ENCODE results near the gene RRAGB. TPM values are rescaled to one million over a fixed set of nuclear protein-coding genes. Genes with fewer than 3 reads are reported as not detected.

The RRAGB gene
- total RNA-seq, 3 donors from 2014 or later (not counting 1 experiment from before 2014, with no cell fraction given): 13.5 to 17.5 (median 14.5) TPM

GRCh38 chrX:55787727-55788126, 70.2 kb downstream of the RRAGB start:
- Mint-ChIP-seq H3K9me3 (no peaks in the 10 kb centered on the region), H3K4me1 (no peaks in the 10 kb centered on the region), H3K4me3 (no peak overlapping the region), H3K36me3 (no peaks in the 10 kb centered on the region), H3K27ac (no peak overlapping the region), H3K27me3 (ENCODE audit: low read depth in 2 of 2) (peaks cover 0 to 8% of the 10 kb centered on the region in 2 donors)
- WGBS (ENCODE audit: insufficient coverage): 50% methylated on average over 1 of the region's 2 CpGs
- no peak overlapping the region for H3K27ac ChIP-seq (ENCODE audit: low read length)
- H3K4me1 ChIP-seq (ENCODE audit: control insufficient read depth, insufficient read depth, low read length): no peaks in the 10 kb centered on the region
- no peak for TF ChIP-seq CTCF (IDR thresholded peaks at IDR 0.05)
- ATAC-seq (no peak), DNase-seq (no peak)
- H3K36me3 ChIP-seq (ENCODE audit: control insufficient read depth, insufficient read depth, low read length): no peaks in the 10 kb centered on the region
- no peaks in the 10 kb centered on the region for H3K9me3 ChIP-seq (ENCODE audit: control insufficient read depth, insufficient read depth, low read length)
- no peaks in the 10 kb centered on the region for H3K27me3 ChIP-seq (ENCODE audit: control insufficient read depth, insufficient read depth, low read length)
- H3K4me3 ChIP-seq (ENCODE audit: low read length): no peak overlapping the region
- intact Hi-C loops (cut with micrococcal nuclease): no loop called here

GRCh38 chrX:55794405-55794804, 76.9 kb downstream of the RRAGB start:
- no peaks in the 10 kb centered on the region for H3K9me3 ChIP-seq (ENCODE audit: control insufficient read depth, insufficient read depth, low read length)
- Mint-ChIP-seq H3K4me1 (no peaks in the 10 kb centered on the region), H3K27ac (no peak overlapping the region), H3K9me3 (no peaks in the 10 kb centered on the region), H3K4me3 (no peak overlapping the region), H3K27me3 (ENCODE audit: low read depth in 2 of 2) (peaks cover 2 to 31% of the 10 kb centered on the region in 2 donors), H3K36me3 (no peaks in the 10 kb centered on the region)
- no peak for ATAC-seq
- intact Hi-C loops (cut with micrococcal nuclease): no loop called here
- H3K27me3 ChIP-seq (ENCODE audit: control insufficient read depth, insufficient read depth, low read length): no peaks in the 10 kb centered on the region
- no peak for TF ChIP-seq CTCF (IDR thresholded peaks at IDR 0.05)
- no peak overlapping the region for H3K4me3 ChIP-seq (ENCODE audit: low read length)
- no peaks in the 10 kb centered on the region for H3K36me3 ChIP-seq (ENCODE audit: control insufficient read depth, insufficient read depth, low read length)
- H3K4me1 ChIP-seq (ENCODE audit: control insufficient read depth, insufficient read depth, low read length): no peaks in the 10 kb centered on the region
- 60% methylated on average over 1 of the region's 1 CpG for whole genome bisulfite sequencing (ENCODE audit: insufficient coverage)
- H3K27ac ChIP-seq (ENCODE audit: low read length): no peak overlapping the region
- DNase-seq: no peak

- DNase-seq (no peak), ATAC-seq (no peak)
- Mint-ChIP-seq H3K4me3 (no peak overlapping the region), H3K4me1 (no peaks in the 10 kb centered on the region), H3K27ac (no peak overlapping the region), H3K9me3 (no peaks in the 10 kb centered on the region), H3K36me3 (no peaks in the 10 kb centered on the region), H3K27me3 (ENCODE audit: low read depth in 2 of 2) (peaks cover 2 to 31% of the 10 kb centered on the region in 2 donors)
- no peaks in the 10 kb centered on the region for H3K27me3 ChIP-seq (ENCODE audit: control insufficient read depth, insufficient read depth, low read length)
- H3K4me1 ChIP-seq (ENCODE audit: control insufficient read depth, insufficient read depth, low read length): no peaks in the 10 kb centered on the region
- H3K27ac ChIP-seq (ENCODE audit: low read length): no peak overlapping the region
- no peaks in the 10 kb centered on the region for H3K9me3 ChIP-seq (ENCODE audit: control insufficient read depth, insufficient read depth, low read length)
- no peaks in the 10 kb centered on the region for H3K36me3 ChIP-seq (ENCODE audit: control insufficient read depth, insufficient read depth, low read length)
- intact Hi-C loops (cut with micrococcal nuclease): no loop called here
- no peak for TF ChIP-seq CTCF (IDR thresholded peaks at IDR 0.05)
- H3K4me3 ChIP-seq (ENCODE audit: low read length): no peak overlapping the region
- no CpG with 5 or more reads among the region's 3 CpGs for WGBS (ENCODE audit: insufficient coverage)
Measured at GRCh38 chrX:55796496-55796895, 78.9 kb downstream of the RRAGB start.

DNA sequence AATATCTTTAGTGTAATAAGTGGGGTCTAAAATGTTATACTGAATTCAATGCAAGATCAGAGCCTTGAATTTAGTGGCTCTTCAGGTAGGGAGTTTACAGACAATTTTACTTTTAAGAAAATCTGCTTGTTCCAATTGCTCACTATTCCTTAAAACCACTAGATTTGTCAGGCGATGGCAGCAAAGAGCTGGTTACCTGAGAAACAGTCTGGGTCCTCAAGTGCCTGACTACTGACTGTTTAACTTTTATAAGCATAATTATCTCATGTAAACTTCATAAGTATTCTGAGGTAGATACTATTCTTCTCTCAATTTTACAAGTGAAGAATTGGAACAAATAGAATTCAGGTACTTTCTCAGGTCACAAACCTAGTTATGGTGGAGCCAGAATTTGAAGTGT, 84.3 kb downstream of the RRAGB start:
- intact Hi-C loops (cut with micrococcal nuclease): no loop called here
- no peaks in the 10 kb centered on the region for H3K4me1 ChIP-seq (ENCODE audit: control insufficient read depth, insufficient read depth, low read length)
- WGBS (ENCODE audit: insufficient coverage): 83% methylated on average over 1 of the region's 1 CpG
- no peak for DNase-seq
- no peaks in the 10 kb centered on the region for H3K27me3 ChIP-seq (ENCODE audit: control insufficient read depth, insufficient read depth, low read length)
- ATAC-seq: no peak
- H3K27me3 Mint-ChIP-seq (ENCODE audit: low read depth in 2 of 2): peaks cover 0 to 14% of the 10 kb centered on the region in 2 donors
- no peak for TF ChIP-seq CTCF (IDR thresholded peaks at IDR 0.05)
- H3K27ac ChIP-seq (ENCODE audit: low read length): no peak overlapping the region
- H3K27ac Mint-ChIP-seq: no peak overlapping the region
- no peaks in the 10 kb centered on the region for H3K36me3 Mint-ChIP-seq
- no peaks in the 10 kb centered on the region for H3K9me3 ChIP-seq (ENCODE audit: control insufficient read depth, insufficient read depth, low read length)
- no peaks in the 10 kb centered on the region for H3K36me3 ChIP-seq (ENCODE audit: control insufficient read depth, insufficient read depth, low read length)
- no peaks in the 10 kb centered on the region for H3K9me3 Mint-ChIP-seq
- H3K4me3 ChIP-seq (ENCODE audit: low read length): no peak overlapping the region
- H3K4me1 Mint-ChIP-seq: no peaks in the 10 kb centered on the region
- no peak overlapping the region for H3K4me3 Mint-ChIP-seq
